ENCODE data around the gene CCDC27.

Gene CCDC27

DNA sequence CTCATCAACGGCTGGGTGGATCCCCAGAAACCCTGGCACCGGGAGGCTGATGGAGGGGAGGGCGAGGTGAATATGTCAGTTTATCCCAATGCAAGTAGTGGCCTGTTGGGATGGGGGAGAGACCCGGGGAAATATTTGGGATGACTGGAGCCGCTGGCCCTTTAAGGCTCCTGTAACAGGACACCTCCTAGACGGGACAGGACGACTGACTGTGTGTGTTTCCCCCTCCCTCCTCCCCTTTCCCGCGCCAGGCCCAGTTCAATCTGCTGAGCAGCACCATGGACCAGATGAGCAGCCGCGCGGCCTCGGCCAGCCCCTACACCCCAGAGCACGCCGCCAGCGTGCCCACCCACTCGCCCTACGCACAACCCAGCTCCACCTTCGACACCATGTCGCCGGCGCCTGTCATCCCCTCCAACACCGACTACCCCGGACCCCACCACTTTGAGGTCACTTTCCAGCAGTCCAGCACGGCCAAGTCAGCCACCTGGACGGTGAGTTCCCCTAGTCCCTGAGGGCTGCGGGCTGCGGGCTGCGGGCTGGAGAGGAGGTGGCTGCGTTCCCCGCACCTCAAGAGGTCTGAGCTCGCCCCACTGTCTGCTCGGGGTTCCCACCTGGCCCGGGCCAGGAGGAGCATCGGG, 44.8 kb upstream of the CCDC27 start:
- peaks cover 32% of the 10 kb centered on the region for H3K27me3 ChIP-seq (ENCODE audit: insufficient read depth, poor library complexity, severe bottlenecking)
- no peak for TF ChIP-seq POLR2AphosphoS5 (IDR thresholded peaks at IDR 0.05; ENCODE audit: low read depth)
- no peak for TF ChIP-seq SPI1 (IDR thresholded peaks at IDR 0.05; ENCODE audit: borderline replicate concordance, low read depth)
- no peak for TF ChIP-seq GABPA (IDR thresholded peaks at IDR 0.05; ENCODE audit: low read depth)
- TF ChIP-seq, protein P1, sequence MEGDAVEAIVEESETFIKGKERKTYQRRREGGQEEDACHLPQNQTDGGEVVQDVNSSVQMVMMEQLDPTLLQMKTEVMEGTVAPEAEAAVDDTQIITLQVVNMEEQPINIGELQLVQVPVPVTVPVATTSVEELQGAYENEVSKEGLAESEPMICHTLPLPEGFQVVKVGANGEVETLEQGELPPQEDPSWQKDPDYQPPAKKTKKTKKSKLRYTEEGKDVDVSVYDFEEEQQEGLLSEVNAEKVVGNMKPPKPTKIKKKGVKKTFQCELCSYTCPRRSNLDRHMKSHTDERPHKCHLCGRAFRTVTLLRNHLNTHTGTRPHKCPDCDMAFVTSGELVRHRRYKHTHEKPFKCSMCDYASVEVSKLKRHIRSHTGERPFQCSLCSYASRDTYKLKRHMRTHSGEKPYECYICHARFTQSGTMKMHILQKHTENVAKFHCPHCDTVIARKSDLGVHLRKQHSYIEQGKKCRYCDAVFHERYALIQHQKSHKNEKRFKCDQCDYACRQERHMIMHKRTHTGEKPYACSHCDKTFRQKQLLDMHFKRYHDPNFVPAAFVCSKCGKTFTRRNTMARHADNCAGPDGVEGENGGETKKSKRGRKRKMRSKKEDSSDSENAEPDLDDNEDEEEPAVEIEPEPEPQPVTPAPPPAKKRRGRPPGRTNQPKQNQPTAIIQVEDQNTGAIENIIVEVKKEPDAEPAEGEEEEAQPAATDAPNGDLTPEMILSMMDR (IDR thresholded peaks at IDR 0.05; ENCODE audit: insufficient read depth, low read length) = no peak
- no peak for TF ChIP-seq REST (IDR thresholded peaks at IDR 0.05; ENCODE audit: insufficient replicate concordance, low read depth)
- DNase-seq (ENCODE audit: low read depth in 1 of 2, low spot score in 1 of 2) = no peak
- H3K4me3 ChIP-seq (replicated peaks; ENCODE audit: insufficient read depth, low read length) = no peak overlapping the region
- H3K27ac ChIP-seq (replicated peaks) = no peak overlapping the region

DNA sequence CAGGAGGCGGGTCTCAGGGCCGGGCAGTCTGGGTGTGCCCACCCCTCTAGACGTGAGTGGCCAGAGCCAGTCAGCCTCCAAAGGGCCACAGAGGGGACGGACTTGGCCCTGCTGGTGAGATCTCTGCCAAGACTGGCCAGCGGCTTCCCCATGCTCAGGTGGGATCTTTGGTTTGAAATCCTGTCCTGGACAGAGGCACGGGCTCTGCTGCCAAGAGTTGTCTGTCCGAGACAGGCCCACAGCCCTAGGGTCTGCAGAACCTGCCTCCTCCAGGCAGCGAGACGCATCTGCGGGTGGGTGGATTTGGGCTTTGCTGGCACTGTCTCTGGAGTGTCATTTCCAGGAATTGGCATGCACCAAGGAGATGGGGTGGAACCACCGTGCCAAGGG, 44.3 kb upstream of the CCDC27 start:
- Histone ChIP-seq H3K4me3 (replicated peaks; ENCODE audit: insufficient read depth, low read length) (no peak overlapping the region), H3K27ac (replicated peaks) (no peak overlapping the region), H3K27me3 (ENCODE audit: insufficient read depth, poor library complexity, severe bottlenecking) (peaks cover 32% of the 10 kb centered on the region)
- no peak for DNase-seq (ENCODE audit: low read depth in 1 of 2, low spot score in 1 of 2)
- TF ChIP-seq REST (IDR thresholded peaks at IDR 0.05; ENCODE audit: insufficient replicate concordance, low read depth) = no peak
- TF ChIP-seq, protein P1 (IDR thresholded peaks at IDR 0.05; ENCODE audit: insufficient read depth, low read length) = no peak
- TF ChIP-seq GABPA (IDR thresholded peaks at IDR 0.05; ENCODE audit: low read depth) = no peak
- TF ChIP-seq SPI1 (IDR thresholded peaks at IDR 0.05; ENCODE audit: borderline replicate concordance, low read depth) = no peak
- no peak for TF ChIP-seq POLR2AphosphoS5 (IDR thresholded peaks at IDR 0.05; ENCODE audit: low read depth)

- DNase-seq (ENCODE audit: low read depth in 1 of 2, low spot score in 1 of 2) = no peak
- H3K27me3 ChIP-seq (ENCODE audit: insufficient read depth, poor library complexity, severe bottlenecking) = peaks cover 29% of the 10 kb centered on the region
- H3K27ac ChIP-seq (replicated peaks) = no peak overlapping the region
- TF ChIP-seq POLR2AphosphoS5 (IDR thresholded peaks at IDR 0.05; ENCODE audit: low read depth) (no peak), REST (IDR thresholded peaks at IDR 0.05; ENCODE audit: insufficient replicate concordance, low read depth) (no peak), GABPA (IDR thresholded peaks at IDR 0.05; ENCODE audit: low read depth) (no peak), SPI1 (IDR thresholded peaks at IDR 0.05; ENCODE audit: borderline replicate concordance, low read depth) (no peak)
- TF ChIP-seq, protein P1 (IDR thresholded peaks at IDR 0.05; ENCODE audit: insufficient read depth, low read length) = no peak
- H3K4me3 ChIP-seq (replicated peaks; ENCODE audit: insufficient read depth, low read length) = no peak overlapping the region
Observed at GRCh38 chr1:3708791-3709190, 43.5 kb upstream of the CCDC27 start.

Measured in HL-60 (cell line).